ENCODE measurements around the gene NLRP1. TPM values are rescaled to one million over a fixed set of nuclear protein-coding genes. Genes with fewer than 3 reads are reported as not detected.

The NLRP1 gene
- total RNA-seq, 1 experiment from 2014 or later = 33.5 TPM

- H3K27ac Mint-ChIP-seq (ENCODE audit: low read depth, unreplicated experiment) = no peak overlapping the region
Measured at GRCh38 chr17:5557990-5558389, 26.3 kb downstream of the NLRP1 start.

GRCh38 chr17:5557485-5557884, 26.8 kb downstream of the NLRP1 start:
- TF ChIP-seq CTCF (IDR thresholded peaks at IDR 0.05; ENCODE audit: unreplicated experiment) = no peak
- ChIA-PET CTCF (interaction anchor here (0.6 to 1.1 kb wide), 2 partner anchors 25 to 640 kb away, joined by 3 to 4 read pairs; no protein-coding TSS in a partner anchor), POLR2A (no interaction called here)
- H3K36me3 Mint-ChIP-seq (ENCODE audit: insufficient read depth, unreplicated experiment) = peaks cover 29% of the 10 kb centered on the region
- no peak overlapping the region for H3K27ac Mint-ChIP-seq (ENCODE audit: low read depth, unreplicated experiment)
- H3K27me3 Mint-ChIP-seq (ENCODE audit: insufficient read depth, unreplicated experiment) = no peaks in the 10 kb centered on the region
- no TSS peak for BruUV-seq (replicated peaks)
- no peak for DNase-seq (ENCODE audit: unreplicated experiment)
- intact Hi-C loops (cut with micrococcal nuclease) = no loop called here
- peaks cover 8% of the 10 kb centered on the region for H3K4me1 Mint-ChIP-seq (ENCODE audit: insufficient read depth, unreplicated experiment)
- H3K9me3 Mint-ChIP-seq (ENCODE audit: unreplicated experiment) = peaks cover 6% of the 10 kb centered on the region
- no peak overlapping the region for H3K4me3 Mint-ChIP-seq (ENCODE audit: unreplicated experiment)

More at GRCh38 chr17:5557990-5558389, 26.3 kb downstream of the NLRP1 start:
- no peak for TF ChIP-seq CTCF (IDR thresholded peaks at IDR 0.05; ENCODE audit: unreplicated experiment)
- H3K4me3 Mint-ChIP-seq (ENCODE audit: unreplicated experiment) = no peak overlapping the region
- H3K36me3 Mint-ChIP-seq (ENCODE audit: insufficient read depth, unreplicated experiment) = peaks cover 24% of the 10 kb centered on the region
- intact Hi-C loops (cut with micrococcal nuclease) = no loop called here
- CTCF ChIA-PET = interaction anchor here (0.6 to 1.1 kb wide), 2 partner anchors 25 to 639 kb away, joined by 3 to 4 read pairs; no protein-coding TSS in a partner anchor
- DNase-seq (ENCODE audit: unreplicated experiment) = no peak
- H3K9me3 Mint-ChIP-seq (ENCODE audit: unreplicated experiment) = peaks cover under 1% of the 10 kb centered on the region
- peaks cover 8% of the 10 kb centered on the region for H3K4me1 Mint-ChIP-seq (ENCODE audit: insufficient read depth, unreplicated experiment)
- no TSS peak for BruUV-seq (replicated peaks)
- H3K27me3 Mint-ChIP-seq (ENCODE audit: insufficient read depth, unreplicated experiment) = no peaks in the 10 kb centered on the region
- POLR2A ChIA-PET = interaction anchor here (0.6 kb wide), 1 partner anchor 460 kb away, joined by 3 read pairs; no protein-coding TSS in a partner anchor

GRCh38 chr17:5555254-5555653, 29.1 kb downstream of the NLRP1 start:
- no peak for TF ChIP-seq CTCF (IDR thresholded peaks at IDR 0.05; ENCODE audit: unreplicated experiment)
- Mint-ChIP-seq H3K27ac (ENCODE audit: low read depth, unreplicated experiment) (no peak overlapping the region), H3K9me3 (ENCODE audit: unreplicated experiment) (peaks cover 6% of the 10 kb centered on the region), H3K4me3 (ENCODE audit: unreplicated experiment) (no peak overlapping the region), H3K36me3 (ENCODE audit: insufficient read depth, unreplicated experiment) (peaks cover 34% of the 10 kb centered on the region), H3K4me1 (ENCODE audit: insufficient read depth, unreplicated experiment) (peaks cover 8% of the 10 kb centered on the region), H3K27me3 (ENCODE audit: insufficient read depth, unreplicated experiment) (no peaks in the 10 kb centered on the region)
- POLR2A ChIA-PET = no interaction called here
- no peak for DNase-seq (ENCODE audit: unreplicated experiment)
- no TSS peak for BruUV-seq (replicated peaks)
- CTCF ChIA-PET = interaction anchor here (0.6 to 0.7 kb wide), 3 partner anchors 101 to 1127 kb away, joined by 3 to 6 read pairs (median 4); no protein-coding TSS in a partner anchor
- intact Hi-C loops (cut with micrococcal nuclease) = no loop called here

- TF ChIP-seq CTCF (IDR thresholded peaks at IDR 0.05; ENCODE audit: unreplicated experiment) = no peak
- peaks cover 6% of the 10 kb centered on the region for H3K9me3 Mint-ChIP-seq (ENCODE audit: unreplicated experiment)
- intact Hi-C loops (cut with micrococcal nuclease) = no loop called here
- no peak overlapping the region for H3K4me3 Mint-ChIP-seq (ENCODE audit: unreplicated experiment)
- no peaks in the 10 kb centered on the region for H3K27me3 Mint-ChIP-seq (ENCODE audit: insufficient read depth, unreplicated experiment)
- no TSS peak for BruUV-seq (replicated peaks)
- H3K4me1 Mint-ChIP-seq (ENCODE audit: insufficient read depth, unreplicated experiment) = peaks cover 8% of the 10 kb centered on the region
- DNase-seq (ENCODE audit: unreplicated experiment) = no peak
- peaks cover 20% of the 10 kb centered on the region for H3K36me3 Mint-ChIP-seq (ENCODE audit: insufficient read depth, unreplicated experiment)
- no peak overlapping the region for H3K27ac Mint-ChIP-seq (ENCODE audit: low read depth, unreplicated experiment)
- ChIA-PET CTCF (no interaction called here), POLR2A (no interaction called here)
Measured at GRCh38 chr17:5553479-5553878, 30.8 kb downstream of the NLRP1 start.

All from MCF 10A (cell line).